Measurements from ENCODE around the gene PMS1.
"Not testable (repeated sequence)": the region's sequence is repeated elsewhere in the genome, so short reads cannot be mapped to it uniquely, and the experiment has no call there.

The PMS1 gene

DNA sequence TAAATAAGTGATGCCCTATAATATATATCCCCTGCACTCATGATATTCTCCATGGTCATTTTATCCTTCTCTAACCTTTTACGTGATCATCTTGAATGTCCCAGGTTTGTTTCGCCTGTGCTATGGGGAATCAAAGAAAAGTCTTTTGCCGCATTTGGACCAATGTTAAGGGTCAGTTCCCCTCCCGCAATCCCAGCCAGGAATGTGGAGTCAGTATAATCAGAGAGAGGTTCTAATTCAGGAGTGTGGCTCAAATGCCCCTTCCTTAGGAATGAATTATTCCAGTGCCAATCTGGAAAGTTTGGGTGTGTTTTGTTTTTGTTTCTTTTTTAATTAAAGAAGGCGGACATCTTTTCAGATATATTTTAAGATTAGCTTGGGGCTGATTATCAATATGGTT lies 41.8 kb downstream of the PMS1 start:
- TF ChIP-seq CTCF (IDR thresholded peaks at IDR 0.05; ENCODE audit: control insufficient read depth, insufficient read depth, low read depth, low read length, missing control alignments), result no peak
- no peak for DNase-seq (ENCODE audit: low read depth)
- no peak overlapping the region for H3K4me3 ChIP-seq (ENCODE audit: control insufficient read depth, low read depth, low read length)

DNA sequence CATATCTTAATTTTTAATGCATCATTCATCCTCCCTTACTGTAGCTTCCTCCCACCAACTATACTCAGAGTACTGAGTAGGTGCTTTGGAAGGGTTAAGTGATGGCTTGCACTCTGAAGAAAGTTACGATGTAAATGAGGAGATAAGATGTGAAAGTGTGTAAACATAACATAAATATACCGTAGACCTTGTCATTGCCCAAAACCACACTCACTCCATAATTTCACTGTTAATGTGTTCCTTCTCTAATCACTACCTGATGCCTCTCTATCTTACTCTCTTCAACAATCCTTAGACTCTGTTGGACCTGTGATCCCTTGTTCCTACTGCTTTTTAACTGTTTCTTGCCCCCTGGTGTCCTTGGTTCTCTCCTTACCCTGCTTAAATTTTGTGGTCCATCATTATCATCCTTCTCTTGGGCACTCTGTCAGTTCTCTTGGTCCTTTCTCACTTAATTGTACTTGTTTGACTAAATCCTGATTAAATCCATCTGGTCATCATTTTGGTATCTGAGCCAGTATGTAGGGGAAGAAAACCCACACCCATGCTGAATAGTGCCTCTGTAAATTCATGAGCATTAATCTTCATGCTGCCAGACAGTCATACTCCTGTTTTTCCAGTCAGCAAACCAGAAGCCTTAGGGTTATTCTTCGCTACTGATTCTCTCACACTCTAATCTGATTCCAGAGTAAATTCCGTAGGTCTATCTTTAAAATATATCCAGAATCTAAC lies 45.0 kb downstream of the PMS1 start:
- no peak overlapping the region for H3K4me3 ChIP-seq (ENCODE audit: control insufficient read depth, low read depth, low read length)
- no peak for TF ChIP-seq CTCF (IDR thresholded peaks at IDR 0.05; ENCODE audit: control insufficient read depth, insufficient read depth, low read depth, low read length, missing control alignments)
- DNase-seq (ENCODE audit: low read depth), result peak; percentile 50

- no peak for TF ChIP-seq CTCF (IDR thresholded peaks at IDR 0.05; ENCODE audit: control insufficient read depth, insufficient read depth, low read depth, low read length, missing control alignments)
- no peak for DNase-seq (ENCODE audit: low read depth)
- no peak overlapping the region for H3K4me3 ChIP-seq (ENCODE audit: control insufficient read depth, low read depth, low read length)
These were observed 46.3 kb downstream of the PMS1 start for GRCh38 chr2:189830510-189830909.

GRCh38 chr2:189834059-189834458 lies 49.8 kb downstream of the PMS1 start:
- no peak overlapping the region for H3K4me3 ChIP-seq (ENCODE audit: control insufficient read depth, low read depth, low read length)
- DNase-seq (ENCODE audit: low read depth), result no peak
- TF ChIP-seq CTCF (IDR thresholded peaks at IDR 0.05; ENCODE audit: control insufficient read depth, insufficient read depth, low read depth, low read length, missing control alignments), result no peak

GRCh38 chr2:189834642-189835041 lies 50.4 kb downstream of the PMS1 start:
- not testable (repeated sequence) for DNase-seq (ENCODE audit: low read depth); H3K4me3 ChIP-seq (ENCODE audit: control insufficient read depth, low read depth, low read length)

DNA sequence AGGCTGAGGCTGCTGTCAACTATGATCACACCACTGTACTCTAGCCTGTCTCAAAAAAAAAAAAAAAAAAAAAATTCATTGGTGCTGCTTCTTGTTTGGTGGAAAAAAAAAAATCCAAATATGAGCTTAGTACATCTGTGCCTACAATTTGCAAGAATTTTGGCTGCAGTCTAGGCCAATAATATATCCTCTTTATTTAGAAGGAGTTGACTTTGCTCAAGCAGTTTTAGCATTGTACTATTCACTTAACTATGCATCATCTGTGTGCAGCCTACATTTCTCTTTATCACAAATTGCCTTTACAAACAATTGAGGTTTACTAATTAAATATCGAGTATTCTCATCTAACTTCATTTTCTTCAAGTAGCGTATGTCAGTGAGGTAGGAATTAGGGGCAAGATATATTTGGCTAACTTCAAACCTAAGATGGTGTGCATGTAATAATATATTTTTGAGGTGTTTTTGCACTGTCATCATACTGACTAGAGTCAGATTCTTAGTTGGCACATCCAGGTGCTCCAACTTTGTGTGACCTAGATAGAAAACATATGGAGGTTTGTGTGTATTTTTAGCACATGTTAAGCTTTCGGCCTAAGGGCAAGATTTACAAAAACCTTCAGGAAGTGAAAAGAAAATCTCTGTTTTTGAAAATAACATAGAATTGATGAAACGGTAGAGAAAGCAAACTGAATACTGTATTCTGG lies 51.8 kb downstream of the PMS1 start:
- no peak for DNase-seq (ENCODE audit: low read depth)
- H3K4me3 ChIP-seq (ENCODE audit: control insufficient read depth, low read depth, low read length), result no peak overlapping the region
- TF ChIP-seq CTCF (IDR thresholded peaks at IDR 0.05; ENCODE audit: control insufficient read depth, insufficient read depth, low read depth, low read length, missing control alignments), result no peak

DNA sequence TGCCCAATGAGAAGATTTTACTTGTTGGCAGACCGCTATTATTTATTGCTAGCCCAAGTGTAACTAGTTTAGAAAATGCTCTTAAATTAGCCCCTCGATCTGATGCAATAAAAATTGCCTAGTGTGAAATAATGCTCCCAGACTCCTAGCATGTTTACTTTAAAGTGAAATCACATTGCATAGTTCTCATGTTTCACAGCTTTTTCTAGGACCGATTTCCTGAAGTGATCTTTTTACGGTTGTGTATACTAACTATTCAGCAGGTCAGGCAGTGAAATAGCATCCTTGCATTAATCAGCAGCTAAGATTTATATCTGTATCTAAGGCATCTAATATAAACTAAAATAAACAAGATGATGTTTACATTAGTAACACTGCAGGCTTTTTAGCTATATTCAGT lies 52.4 kb downstream of the PMS1 start:
- DNase-seq (ENCODE audit: low read depth), result peak; percentile 86
- H3K4me3 ChIP-seq (ENCODE audit: control insufficient read depth, low read depth, low read length), result no peak overlapping the region
- no peak for TF ChIP-seq CTCF (IDR thresholded peaks at IDR 0.05; ENCODE audit: control insufficient read depth, insufficient read depth, low read depth, low read length, missing control alignments)

Data from AG09309 (cell line).